HG03354 (cell line): ENCODE data around the gene SEL1L.
"Not testable (repeated sequence)": the region's sequence is repeated elsewhere in the genome, so short reads cannot be mapped to it uniquely, and the experiment has no call there.

ENCODE experiments used
- ATAC-seq: cut with Tn5 transposase; IDR thresholded peaks from one replicate; pipeline ENCODE4 v1.9.1; 2021; ENCODE audit warnings: mild to moderate bottlenecking; ENCODE audit not compliant: unreplicated experiment, poor library complexity, severe bottlenecking

Gene SEL1L

DNA sequence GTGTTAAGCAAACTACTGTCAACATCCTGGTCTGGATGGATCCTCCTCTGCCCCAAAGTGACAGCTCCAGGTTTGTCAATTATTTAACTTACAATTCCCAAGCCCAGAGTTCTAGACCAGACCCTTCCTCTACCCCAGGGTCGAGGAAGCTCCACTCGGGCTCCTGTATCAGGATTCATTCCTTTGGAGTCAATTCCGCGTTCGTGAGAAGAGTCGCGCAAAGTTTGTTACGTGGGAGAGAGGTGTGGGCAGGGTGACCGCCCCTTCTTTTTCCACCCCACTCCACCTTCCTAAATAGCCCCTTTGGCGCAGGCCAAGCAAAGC, 479 bp downstream of the SEL1L start:
- no peak for ATAC-seq

DNA sequence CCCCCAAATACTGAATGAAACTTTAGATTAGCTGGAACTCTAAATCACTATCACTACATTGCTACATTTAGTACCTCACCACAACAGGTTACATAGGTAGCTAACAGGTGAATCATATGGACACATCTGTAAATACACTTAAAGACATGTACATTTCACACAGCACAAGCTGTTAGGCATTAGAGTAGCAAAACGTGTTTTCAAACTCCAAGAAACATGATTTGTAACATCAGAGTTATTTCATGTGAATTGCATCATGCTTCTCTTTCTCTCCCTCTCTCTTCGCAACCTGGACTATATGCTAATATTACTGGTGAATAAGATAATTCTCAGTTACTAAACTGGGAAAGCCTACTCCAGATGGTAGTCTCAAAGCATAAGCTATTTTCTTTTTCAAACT, 4.3 kb downstream of the SEL1L start:
- no peak for ATAC-seq

DNA sequence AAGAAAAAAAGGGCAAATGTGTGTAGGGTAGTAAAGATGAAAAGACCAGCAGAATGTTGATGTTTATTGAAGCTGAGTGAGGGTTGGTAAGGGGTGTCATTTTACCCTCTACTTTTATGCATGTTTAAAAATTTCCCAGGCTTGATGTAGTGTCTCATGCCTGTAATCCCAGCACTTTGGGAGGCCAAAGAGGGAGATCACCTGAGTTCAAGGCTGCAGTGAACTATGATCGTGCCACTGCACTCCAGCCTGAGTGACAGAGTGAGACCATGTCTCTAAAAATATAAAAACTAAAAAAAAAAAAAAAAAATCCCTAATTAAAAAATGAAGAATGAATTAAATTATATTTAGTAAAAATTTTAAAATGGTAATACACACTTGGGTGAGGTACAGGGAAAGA, 8.5 kb downstream of the SEL1L start:
- no peak for ATAC-seq

DNA sequence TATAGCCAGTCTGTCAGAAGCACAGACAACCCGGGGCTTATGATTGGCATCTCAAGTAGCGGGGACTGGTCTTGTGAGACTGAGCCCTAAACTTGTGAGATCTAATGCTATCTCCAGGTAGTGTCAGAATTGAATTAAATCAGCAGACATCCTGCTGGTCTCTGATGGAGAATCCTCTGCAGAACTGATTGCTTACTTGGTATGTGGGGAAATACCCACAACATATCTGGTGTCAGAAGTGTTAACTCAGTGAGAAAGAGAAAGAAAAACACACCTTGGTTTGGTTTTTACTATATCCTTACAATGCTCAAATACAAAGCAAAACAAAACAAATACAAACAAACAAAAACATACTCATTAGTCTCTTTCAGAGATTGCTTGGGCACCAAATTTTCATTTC, 10.0 kb downstream of the SEL1L start:
- ATAC-seq, result peak; percentile 52

DNA sequence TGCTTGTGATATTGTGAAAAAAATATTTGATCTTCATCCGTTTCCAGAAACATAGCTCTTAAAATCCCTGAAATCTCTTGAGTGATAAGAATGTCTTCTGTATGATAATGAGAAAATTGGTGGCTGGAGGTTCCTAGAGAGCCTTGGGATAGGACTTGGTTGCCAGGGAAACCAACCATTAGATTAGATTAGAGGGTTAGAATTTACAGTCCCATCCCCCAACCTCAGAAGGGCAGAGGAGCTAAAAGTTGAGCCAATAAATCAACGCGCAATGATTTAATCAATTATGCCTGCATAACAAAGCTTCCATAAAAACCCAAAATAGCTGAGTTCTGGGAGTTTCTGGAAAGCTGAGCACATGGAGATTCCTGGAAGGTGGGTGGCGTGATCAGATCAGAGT, 10.6 kb downstream of the SEL1L start:
- ATAC-seq, result no peak

DNA sequence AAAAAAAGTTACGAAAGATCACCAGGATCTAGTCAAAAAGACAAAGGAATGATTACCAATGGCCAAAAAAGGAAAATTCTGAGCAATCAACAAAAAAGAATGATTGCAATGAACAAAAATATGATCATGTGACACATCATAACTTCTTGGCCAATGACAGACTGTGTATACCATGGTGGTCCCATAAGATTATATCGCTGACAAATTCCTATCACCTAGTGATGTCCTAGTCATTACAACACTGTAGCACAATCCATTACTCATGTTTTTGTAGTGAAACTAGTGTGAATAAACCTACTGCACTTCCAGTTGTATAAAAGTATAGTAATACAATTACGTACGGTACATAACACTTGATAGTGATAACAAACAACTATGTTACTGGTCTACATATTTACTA, 12.3 kb downstream of the SEL1L start:
- ATAC-seq, result no peak

DNA sequence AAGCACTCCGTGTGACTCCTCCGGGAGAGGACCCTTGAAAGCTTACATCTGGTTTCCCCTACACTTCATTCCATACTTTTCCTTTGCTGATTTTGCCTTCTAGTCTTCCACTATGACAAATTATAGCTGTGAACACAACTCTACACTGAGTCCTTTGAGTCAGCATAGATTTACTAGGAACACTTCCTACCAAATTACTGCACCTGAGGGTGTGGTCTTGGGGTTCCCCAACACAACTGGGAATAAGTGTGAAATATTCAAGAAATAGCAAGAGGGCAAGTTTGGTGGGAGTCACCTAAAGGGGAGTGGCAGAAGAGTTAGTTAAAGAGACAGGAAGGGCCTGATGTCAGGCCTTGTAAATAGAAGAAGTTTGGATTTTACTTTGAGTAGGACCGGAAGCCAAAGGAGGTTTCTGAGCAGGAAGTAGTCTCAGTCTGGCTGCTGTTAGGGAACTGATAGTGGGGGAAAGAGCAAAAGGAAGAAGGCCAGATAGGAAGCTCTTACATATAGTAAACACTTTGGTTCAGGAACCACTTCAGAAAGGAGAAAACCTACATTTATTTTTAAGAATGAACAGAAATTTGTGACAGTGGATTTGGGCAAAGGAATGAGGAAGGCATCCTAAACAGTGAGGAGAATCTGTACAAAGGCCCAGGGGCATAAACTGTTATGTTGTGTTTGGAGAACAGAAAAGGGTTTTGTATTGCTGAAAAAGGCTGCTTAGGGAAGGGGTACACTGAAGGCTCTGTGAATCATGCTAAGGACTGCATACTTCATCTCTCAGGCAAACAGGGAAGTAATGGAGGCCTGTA, 14.2 kb downstream of the SEL1L start:
- ATAC-seq, result peak; percentile 78

DNA sequence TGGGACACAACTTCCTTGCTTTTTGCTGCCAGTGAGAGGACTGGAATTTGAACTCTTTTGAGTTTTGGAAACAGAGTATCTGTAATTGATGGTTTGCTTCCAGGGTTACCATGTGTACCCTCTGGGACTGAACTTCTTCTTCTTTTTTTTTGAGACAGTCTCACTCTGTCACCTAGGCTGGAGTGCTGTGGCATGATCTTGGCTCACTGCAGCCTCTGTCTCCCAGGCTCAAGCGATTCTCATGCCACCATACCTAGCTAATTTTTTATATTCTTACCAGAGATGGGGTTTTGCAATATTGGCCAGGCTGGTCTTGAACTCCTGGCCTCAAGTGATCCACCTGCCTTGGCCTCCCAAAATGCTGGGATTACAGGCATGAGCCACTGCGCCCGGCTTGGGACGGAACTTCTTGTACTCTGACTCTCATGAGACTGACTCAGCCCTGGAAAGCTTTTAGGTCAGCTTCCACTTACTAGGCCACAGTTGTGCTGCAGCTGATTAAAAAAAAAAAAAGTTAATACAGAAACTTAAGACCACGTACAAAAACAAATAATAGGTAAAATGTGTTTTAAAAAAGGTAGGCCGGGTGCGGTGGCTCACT, 15.8 kb downstream of the SEL1L start:
- no peak for ATAC-seq

DNA sequence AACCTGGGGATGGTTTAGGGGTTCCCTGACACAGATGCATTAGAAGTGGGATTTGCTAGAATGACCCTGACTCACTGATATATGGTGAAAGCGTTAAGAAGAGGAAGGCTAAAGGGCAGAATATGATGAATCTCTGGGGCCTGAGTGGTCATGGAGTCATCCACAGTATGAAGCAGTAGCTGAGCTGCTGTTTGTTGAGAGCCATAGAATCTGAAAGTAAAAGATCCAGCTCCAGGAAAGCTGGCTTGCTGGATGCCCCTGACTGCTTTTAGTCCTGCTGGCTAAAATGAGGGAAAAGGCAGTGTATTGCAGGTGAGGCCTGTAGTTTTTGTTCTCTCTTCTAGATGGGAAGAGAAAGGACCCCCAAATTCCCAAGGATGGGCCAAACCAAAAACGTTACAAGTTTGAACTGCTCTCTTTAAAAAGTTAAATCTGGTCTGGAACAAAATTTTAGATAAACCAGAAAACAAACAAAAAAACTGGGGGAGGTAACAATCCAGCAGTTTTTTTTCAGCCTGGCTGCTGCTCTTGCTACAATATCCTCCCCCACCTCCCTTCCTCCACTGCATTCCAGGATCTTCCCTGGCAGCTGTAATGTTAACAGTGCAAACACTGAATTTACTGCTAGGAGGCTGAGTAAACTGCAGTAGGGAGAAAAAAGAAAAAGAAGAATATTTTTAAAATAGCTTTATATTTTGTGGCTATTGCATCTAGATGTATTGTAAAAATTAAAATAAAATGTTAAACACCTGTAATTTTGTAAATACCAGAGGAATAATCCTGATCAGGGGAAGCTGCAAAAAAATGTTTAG, 16.5 kb downstream of the SEL1L start:
- ATAC-seq, result no peak

DNA sequence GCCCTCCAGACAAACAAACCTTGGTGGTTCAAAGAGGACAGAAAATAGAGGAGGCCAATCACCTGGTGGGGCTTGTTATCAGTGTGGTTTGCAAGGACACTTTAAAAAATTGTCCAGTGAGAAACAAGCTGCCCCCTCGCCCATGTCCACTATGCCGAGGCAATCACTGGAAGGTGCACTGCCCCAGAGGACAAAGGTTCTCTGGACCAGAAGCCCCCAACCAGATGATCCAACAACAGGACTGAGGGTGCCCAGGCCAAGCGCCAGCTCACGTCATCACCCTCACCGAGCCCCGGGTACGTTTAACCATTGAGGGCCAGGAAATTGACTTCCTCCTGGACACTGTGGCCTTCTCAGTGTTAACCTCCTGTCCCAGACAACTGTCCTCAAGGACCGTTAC, 17.7 kb downstream of the SEL1L start:
- not testable (repeated sequence) for ATAC-seq

DNA sequence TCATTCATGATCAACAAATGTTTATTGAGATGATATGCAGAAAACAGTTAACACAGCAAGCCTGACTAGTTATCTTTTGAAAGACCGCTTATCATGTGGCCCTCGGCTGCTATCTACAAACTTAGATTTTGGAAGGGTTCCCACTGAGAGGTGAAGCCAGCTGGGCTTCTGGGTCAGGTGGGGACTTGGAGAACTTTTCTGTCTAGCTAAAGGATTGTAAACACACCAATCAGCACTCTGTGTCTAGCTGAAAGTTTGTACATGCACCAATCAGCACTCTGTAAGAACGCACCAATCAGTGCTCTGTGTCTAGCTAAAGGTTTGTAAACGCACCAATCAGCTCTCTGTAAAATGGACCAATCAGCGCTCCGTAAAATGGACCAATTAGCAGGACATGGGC, 20.8 kb downstream of the SEL1L start:
- not testable (repeated sequence) for ATAC-seq

DNA sequence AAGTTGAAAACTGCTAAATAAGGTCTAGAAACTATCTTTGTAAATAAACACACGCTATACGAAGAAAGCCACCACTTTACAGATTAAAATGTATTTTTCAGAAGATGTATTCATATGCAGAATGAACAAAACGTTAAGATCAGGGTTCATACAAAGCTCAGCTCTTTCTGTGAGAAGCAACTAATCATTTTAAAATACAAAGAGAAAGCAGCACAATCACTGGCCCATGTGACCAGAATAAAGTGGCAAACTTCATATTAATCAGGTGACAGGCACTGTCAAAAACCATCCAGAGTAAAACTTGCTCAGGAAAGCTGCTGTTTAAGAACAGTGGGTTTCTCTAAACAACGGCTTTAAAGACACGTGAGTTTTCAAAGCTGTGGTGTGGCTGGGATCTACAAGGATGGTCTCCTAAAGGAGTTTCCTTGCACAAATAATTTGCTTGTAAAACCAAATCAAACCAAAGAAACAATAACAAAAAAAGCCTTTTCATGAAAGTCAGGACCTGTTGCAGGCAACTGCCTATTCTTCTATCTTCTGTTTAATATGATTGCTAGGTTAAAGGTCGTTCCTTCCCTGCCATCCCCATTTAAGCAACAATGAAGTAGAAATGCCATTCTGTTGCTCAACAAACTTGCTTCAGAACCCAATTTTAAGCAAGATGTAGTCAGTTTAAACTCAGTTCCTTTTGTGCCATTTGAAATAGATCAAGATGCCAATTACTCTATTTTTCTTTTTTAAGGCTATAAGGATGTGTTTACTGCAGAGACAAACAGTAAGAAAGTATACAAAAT, 22.3 kb downstream of the SEL1L start:
- no peak for ATAC-seq

DNA sequence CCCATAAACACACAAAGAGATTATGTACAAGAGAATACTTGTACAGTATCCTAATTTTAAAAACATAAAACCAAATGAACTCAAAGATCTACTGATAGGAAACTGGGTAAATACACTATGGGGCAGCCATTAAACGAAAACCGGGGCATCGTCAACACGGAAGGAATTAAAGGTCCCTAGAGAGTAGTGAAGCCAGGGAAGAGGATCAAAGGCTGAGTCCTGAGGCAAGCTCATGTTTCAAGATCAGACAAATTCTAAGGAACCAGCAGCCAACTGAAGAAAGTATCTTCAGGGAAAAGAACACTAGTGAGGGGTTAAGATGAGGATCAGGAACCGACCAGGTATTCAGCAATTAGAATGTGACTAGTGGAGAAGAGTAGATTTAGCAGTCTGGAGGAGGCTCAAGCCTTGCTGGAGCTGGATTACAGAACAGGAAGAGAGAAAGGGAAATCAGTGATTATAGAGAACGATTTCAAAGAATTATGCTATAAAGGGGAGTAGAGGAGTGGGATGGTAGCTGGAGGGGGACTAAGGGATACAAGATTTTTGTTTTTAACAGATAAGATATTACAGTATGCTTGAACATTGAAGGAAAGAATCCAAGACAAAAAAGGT, 23.7 kb downstream of the SEL1L start:
- no peak for ATAC-seq

DNA sequence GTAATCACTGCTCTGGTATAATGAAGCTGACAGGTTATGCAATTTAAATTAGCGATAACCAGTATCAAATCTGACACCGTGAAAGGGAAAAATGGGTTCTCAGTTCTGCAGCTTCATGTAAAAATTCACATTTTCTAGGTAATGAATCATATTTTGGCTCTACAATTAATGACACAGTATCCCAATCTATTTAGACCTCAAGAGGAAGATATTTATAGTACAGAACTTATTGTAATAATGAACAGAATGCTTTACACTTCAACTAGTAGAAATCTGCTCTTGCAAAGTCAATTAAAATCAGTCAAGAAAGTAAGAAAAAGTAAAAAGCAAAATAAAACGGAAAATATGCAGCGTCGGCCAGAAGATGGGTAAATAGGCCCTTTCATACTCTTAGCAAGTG, 24.3 kb downstream of the SEL1L start:
- ATAC-seq, result no peak

DNA sequence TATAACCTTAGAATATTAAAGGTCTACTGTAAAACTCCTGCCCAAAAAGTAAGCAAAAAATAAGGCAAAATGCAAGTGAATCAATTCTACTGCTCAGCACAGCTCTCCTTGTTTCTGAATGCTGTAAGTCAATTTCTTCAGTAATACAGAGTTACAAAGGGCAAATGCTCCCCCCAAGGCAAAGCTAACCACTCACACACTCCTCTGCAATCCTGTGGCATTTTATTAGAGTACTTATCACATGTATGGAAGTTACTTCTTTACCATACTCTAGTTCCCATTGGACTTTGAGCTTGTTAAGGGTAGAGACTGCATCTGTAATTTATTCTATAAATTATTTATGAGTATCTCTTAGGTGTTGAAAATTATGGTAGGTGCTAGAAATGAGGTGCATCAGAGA, 27.2 kb downstream of the SEL1L start:
- ATAC-seq, result no peak

DNA sequence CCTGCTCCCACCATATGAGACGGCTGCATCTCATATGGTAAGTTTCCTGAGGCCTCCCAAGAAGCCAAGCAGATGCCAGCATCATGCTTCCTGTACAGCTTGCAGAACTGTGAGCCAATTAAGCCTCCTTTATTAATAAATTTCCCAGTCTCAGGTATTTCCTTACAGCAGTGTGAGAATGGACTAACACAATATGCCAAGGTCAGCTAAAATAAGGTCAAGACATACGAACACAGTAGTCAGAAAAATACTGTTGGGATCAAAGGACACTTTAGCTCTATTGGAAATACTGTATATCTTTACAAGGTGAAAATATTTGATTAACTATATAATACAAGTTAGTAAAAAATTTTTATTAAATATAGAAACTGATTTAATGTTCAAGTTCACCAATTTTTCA, 28.8 kb downstream of the SEL1L start:
- no peak for ATAC-seq

DNA sequence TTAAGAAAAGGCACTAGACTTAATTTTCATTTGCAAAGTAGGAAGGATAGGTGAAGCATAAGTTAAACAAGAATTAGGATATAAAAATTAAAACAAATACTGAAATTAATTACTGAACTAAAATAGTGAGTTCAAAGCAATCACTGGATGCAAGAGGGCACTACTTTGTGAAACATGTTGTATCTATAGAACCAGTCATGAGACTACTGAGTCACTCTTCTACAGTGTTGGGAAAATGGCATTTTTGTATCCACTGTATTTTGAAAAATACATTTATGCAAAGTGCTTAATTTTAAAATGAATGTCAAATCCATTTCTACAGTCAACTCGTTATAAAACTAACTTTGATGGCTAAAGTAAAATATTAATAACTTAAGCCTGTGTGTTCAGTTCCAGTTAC, 47.9 kb downstream of the SEL1L start:
- ATAC-seq, result no peak

DNA sequence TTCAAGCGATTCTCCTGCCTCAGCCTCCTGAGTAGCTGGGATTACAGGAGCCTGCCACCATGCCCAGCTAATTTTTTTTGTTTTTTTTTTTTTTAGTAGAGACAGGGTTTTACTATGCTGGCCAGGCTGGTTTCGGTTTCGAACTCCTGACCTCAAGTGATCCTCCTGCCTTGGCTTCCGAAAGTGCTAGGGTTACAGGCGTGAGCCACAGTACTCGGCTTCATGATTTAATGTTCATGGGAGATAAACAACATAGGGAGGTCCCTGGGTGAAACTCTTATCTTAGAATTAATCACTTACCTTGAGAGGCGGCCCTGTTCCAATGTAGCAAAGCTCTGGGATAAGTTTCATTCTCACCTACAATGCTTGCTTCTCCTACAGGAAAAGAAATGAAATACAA, 48.3 kb downstream of the SEL1L start:
- peak; percentile 96 for ATAC-seq

DNA sequence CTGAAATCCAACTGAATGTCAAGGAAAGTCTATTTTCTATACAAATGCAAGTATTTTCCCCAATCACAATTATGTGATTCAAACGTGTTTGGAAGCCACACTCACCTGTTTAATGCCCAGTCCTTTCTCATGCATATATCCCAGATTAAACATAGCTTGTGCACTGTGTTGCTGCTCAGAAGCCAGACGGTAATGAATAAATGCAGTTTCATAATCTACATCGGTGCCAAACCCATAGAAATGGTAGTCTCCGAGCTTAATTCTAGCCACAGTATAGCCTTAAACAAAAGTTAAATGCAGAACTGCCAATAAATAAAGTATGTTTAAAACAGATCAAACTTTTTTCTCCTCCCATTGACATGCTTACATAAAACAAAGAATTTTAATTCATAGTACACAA, 49.5 kb downstream of the SEL1L start:
- ATAC-seq, result no peak

DNA sequence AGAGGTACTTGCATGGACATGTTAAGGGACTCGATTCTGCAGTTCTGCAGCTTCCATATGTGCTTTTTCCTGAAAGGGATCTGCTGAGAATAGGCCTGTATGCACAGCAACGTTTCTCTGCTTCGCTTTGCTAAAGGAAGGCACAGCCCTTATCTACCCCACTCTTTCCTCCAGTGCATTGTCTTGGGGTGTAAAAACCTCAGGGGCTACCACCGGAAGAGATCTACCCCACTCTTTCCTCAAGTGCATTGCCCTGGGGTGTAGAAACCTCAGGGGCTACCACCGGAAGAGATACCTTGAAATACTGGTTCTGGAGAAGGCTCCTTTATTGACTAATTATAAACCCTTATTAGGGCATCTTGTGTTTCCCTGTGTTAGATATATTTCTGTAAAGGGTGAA, 52.9 kb downstream of the SEL1L start:
- ATAC-seq, result no peak
